ENCODE results near the gene ITGB6.

GRCh38 chr2:160140471-160140870 lies 59.6 kb downstream of the ITGB6 start:
- TF ChIP-seq, protein P1, sequence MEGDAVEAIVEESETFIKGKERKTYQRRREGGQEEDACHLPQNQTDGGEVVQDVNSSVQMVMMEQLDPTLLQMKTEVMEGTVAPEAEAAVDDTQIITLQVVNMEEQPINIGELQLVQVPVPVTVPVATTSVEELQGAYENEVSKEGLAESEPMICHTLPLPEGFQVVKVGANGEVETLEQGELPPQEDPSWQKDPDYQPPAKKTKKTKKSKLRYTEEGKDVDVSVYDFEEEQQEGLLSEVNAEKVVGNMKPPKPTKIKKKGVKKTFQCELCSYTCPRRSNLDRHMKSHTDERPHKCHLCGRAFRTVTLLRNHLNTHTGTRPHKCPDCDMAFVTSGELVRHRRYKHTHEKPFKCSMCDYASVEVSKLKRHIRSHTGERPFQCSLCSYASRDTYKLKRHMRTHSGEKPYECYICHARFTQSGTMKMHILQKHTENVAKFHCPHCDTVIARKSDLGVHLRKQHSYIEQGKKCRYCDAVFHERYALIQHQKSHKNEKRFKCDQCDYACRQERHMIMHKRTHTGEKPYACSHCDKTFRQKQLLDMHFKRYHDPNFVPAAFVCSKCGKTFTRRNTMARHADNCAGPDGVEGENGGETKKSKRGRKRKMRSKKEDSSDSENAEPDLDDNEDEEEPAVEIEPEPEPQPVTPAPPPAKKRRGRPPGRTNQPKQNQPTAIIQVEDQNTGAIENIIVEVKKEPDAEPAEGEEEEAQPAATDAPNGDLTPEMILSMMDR (IDR thresholded peaks at IDR 0.05; ENCODE audit: extremely low read depth in 1 of 2, insufficient read depth in 1 of 2, low read depth in 1 of 2, low read length in 2 of 2), result no peak
- TF ChIP-seq POLR2A (IDR thresholded peaks at IDR 0.05; ENCODE audit: low read depth, low read length) (no peak), FOS (IDR thresholded peaks at IDR 0.05; ENCODE audit: borderline replicate concordance, insufficient read depth, low read length) (no peak), POLR2AphosphoS5 (IDR thresholded peaks at IDR 0.05; ENCODE audit: insufficient read depth, low read depth, low read length) (no peak), EZH2 (IDR thresholded peaks at IDR 0.05; ENCODE audit: borderline replicate concordance, low read depth, low read length, severe bottlenecking) (no peak), MYC (IDR thresholded peaks at IDR 0.05; ENCODE audit: low read depth, low read length) (no peak)
